GM12878 (cell line): ENCODE measurements around the gene PDCD2. TPM values are rescaled to one million over a fixed set of nuclear protein-coding genes. Genes with fewer than 3 reads are reported as not detected.
"Not testable (repeated sequence)": the region's sequence is repeated elsewhere in the genome, so short reads cannot be mapped to it uniquely, and the experiment has no call there.

ENCODE experiments used
- ATAC-seq: fragments of 200-7000 bp; cut with Tn5 transposase; 3 replicates; pipeline ENCODE4 v1.9.1; 2020; ENCODE audit warnings: mild to moderate bottlenecking, moderate library complexity
- BruUV-seq: library from RNA; stranded (reverse); fragments of 400-500 nt; replicated peaks from 2 replicates; lab custom pipeline; 2021; lab: Mats Ljungman, UMichigan
- CTCF ChIA-PET: fragments of 300-600 bp; sonication (Branson Sonifier 250); formaldehyde crosslinking; extraction: SDS; loops from one replicate; lab custom pipeline; 2021; ENCODE audit warnings: inconsistent platforms; lab: Yijun Ruan, JAX
- POLR2A ChIA-PET: fragments of 350-600 bp; formaldehyde crosslinking; extraction: SDS; loops from one replicate; lab custom pipeline; 2021; ENCODE audit warnings: inconsistent platforms; lab: Charles Lee
- RAD21 ChIA-PET: fragments of 300-600 bp; sonication (Branson Sonifier 250); formaldehyde crosslinking; loops from one replicate; lab custom pipeline; 2023; ENCODE audit warnings: antibody characterized with exemption; ENCODE audit not compliant: unreplicated experiment; lab: Charles Lee
- SMC1A ChIA-PET: fragments of 300-600 bp; sonication (Branson Sonifier 250); formaldehyde crosslinking; loops from one replicate; lab custom pipeline; 2023; ENCODE audit not compliant: unreplicated experiment, uncharacterized antibody; lab: Charles Lee
- DNase-seq: peaks from one replicate; pipeline ENCODE4 v3.0.0-alpha.2; 2011; ENCODE audit warnings: low read depth, low spot score
- FAIRE-seq: peaks from 3 replicates; lab custom pipeline; 2011; peaks lifted over from hg19 to GRCh38; lab: Jason Lieb, UNC
- H2AFZ ChIP-seq: 2 replicates; pipeline ENCODE4 v1.6.0; 2011; ENCODE audit warnings: low read depth, low read length, control low read depth; ENCODE audit not compliant: control insufficient read depth
- H3K27ac ChIP-seq: 2 replicates; pipeline ENCODE4 v1.5.1; 2011; ENCODE audit warnings: control low read depth; ENCODE audit not compliant: control insufficient read depth, insufficient read depth
- H3K27me3 ChIP-seq, 2 experiments: replicated peaks in 1 of 2; 2 replicates each; pipeline versions ENCODE4 v1.6.0 to v1.6.1; 2011; ENCODE audit warnings: low read length in 1 of 2; ENCODE audit not compliant: control insufficient read depth in 2 of 2, insufficient read depth in 2 of 2
- H3K36me3 ChIP-seq, 2 experiments: 2 replicates each; pipeline ENCODE4 v1.5.1; 2011; ENCODE audit warnings: low read length in 1 of 2; ENCODE audit not compliant: control insufficient read depth in 2 of 2, insufficient read depth in 2 of 2
- H3K4me1 ChIP-seq: 2 replicates; pipeline ENCODE4 v1.6.1; 2011; ENCODE audit warnings: mild to moderate bottlenecking, low read length, moderate library complexity, mixed read lengths; ENCODE audit not compliant: control insufficient read depth, insufficient read depth
- H3K4me2 ChIP-seq: 2 replicates; pipeline ENCODE4 v1.6.0; 2011; ENCODE audit warnings: control low read depth; ENCODE audit not compliant: control insufficient read depth, insufficient read depth
- H3K4me3 ChIP-seq: fragments of 200-600 bp; sonication (generic); 2 replicates; pipeline ENCODE4 v1.5.1; 2016
- H3K79me2 ChIP-seq: 2 replicates; pipeline ENCODE4 v1.6.0; 2011; ENCODE audit warnings: low read length; ENCODE audit not compliant: control insufficient read depth, insufficient read depth
- H3K9ac ChIP-seq: 2 replicates; pipeline ENCODE4 v1.8.0; 2011; ENCODE audit warnings: low read length, control low read depth, mixed read lengths; ENCODE audit not compliant: control insufficient read depth, insufficient read depth
- H3K9me3 ChIP-seq: replicated peaks from 3 replicates; pipeline ENCODE4 v1.5.1; 2011; ENCODE audit warnings: mild to moderate bottlenecking, low read length; ENCODE audit not compliant: control insufficient read depth, insufficient read depth
- H4K20me1 ChIP-seq: 2 replicates; pipeline ENCODE4 v1.6.0; 2011; ENCODE audit not compliant: control insufficient read depth, insufficient read depth
- CREB1 ChIP-seq: IDR thresholded peaks from 2 replicates; pipeline ENCODE4 v1.6.1; 2012; ENCODE audit warnings: low read depth, mild to moderate bottlenecking, inconsistent platforms
- ESRRA ChIP-seq: IDR thresholded peaks from 2 replicates; pipeline ENCODE4 v1.6.1; 2012; ENCODE audit warnings: mild to moderate bottlenecking, low read length, improper control_type of control experiment
- GABPA ChIP-seq: IDR thresholded peaks from 2 replicates; pipeline ENCODE4 v1.6.1; 2014; ENCODE audit warnings: antibody characterized with exemption, low read depth, mild to moderate bottlenecking, inconsistent platforms
- GATAD2B ChIP-seq: fragments of 450-650 bp; conservative IDR thresholded peaks from 2 replicates; pipeline ENCODE4 v1.6.1; 2017; ENCODE audit warnings: low read depth, mild to moderate bottlenecking, moderate library complexity
- KAT2A ChIP-seq: conservative IDR thresholded peaks from 2 replicates; pipeline ENCODE4 v1.6.1; 2011; ENCODE audit warnings: low read depth, low read length; ENCODE audit not compliant: control insufficient read depth
- MLLT1 ChIP-seq: fragments of 450-650 bp; IDR thresholded peaks from 2 replicates; pipeline ENCODE4 v1.6.1; 2016; ENCODE audit warnings: mild to moderate bottlenecking
- TARDBP ChIP-seq: IDR thresholded peaks from 2 replicates; pipeline ENCODE4 v1.6.1; 2016; ENCODE audit warnings: borderline replicate concordance
- TCF12 ChIP-seq: IDR thresholded peaks from 2 replicates; pipeline ENCODE4 v1.6.1; 2011; ENCODE audit warnings: low read depth, mild to moderate bottlenecking, low read length
- TCF3 ChIP-seq: IDR thresholded peaks from 2 replicates; pipeline ENCODE4 v1.6.1; 2012; ENCODE audit warnings: low read depth, mild to moderate bottlenecking, low read length, borderline replicate concordance; ENCODE audit not compliant: insufficient read depth
- ZNF24 ChIP-seq: fragments of 450-650 bp; IDR thresholded peaks from 2 replicates; pipeline ENCODE4 v1.6.1; 2017; ENCODE audit warnings: antibody characterized with exemption, mild to moderate bottlenecking
- WGBS: methylation state at CpG from one replicate; pipeline ENCODE4 v1.1.6; 2016; ENCODE audit warnings: low lambda C conversion rate; ENCODE audit not compliant: insufficient replicate concordance, insufficient coverage; ENCODE audit errors: missing lambda C conversion rate; 5-methylcytosine and 5-hydroxymethylcytosine counted together
- in situ Hi-C: fragments of 300-500 bp; cut with MboI; formaldehyde crosslinking; loops from 9 replicates; pipeline ENCODE4 v1.14.3; 2018; ENCODE audit warnings: mixed read lengths
- intact Hi-C: fragments of 100-400 bp; cut with micrococcal nuclease; formaldehyde crosslinking; loops from one replicate; pipeline ENCODE4 v1.14.2; 2022; ENCODE audit not compliant: unreplicated experiment
- polyA plus RNA-seq, 11 experiments: library from polyadenylated mRNA; depleted of rRNA in 4 of 11; unstranded in 6 of 11; stranded (reverse) in 5 of 11; fragments of >200 nt; fragmentation: Nextera tagmentation in 4 of 11; fragmentation: Illumina TruSeq in 1 of 11; extraction: Ambion mirVana in 4 of 11; extraction: Trizol in 1 of 11; gene quantifications; 1 replicate in 1 of 11; 2 replicates in 10 of 11; pipeline versions ENCODE4 v1.2.1 to v1.2.3, GENCODE V29; 2011 to 2016; ENCODE audit warnings: inconsistent platforms in 2 of 11, missing spikeins in 2 of 11, low read depth in 1 of 11
- total RNA-seq, 4 experiments: library from RNA; depleted of rRNA in 3 of 4; stranded (reverse); fragments of >200 nt in 3 of 4; fragmentation: Illumina TruSeq in 1 of 4; extraction: Trizol in 1 of 4; gene quantifications; 2 replicates each; pipeline versions ENCODE4 v1.2.1 to v1.2.3, GENCODE V29; 2013 to 2021
- TF ChIP-seq, protein P1 (sequence below): IDR thresholded peaks from 2 replicates; pipeline ENCODE4 v1.6.1; 2012; ENCODE audit warnings: mild to moderate bottlenecking, low read depth, low read length

The PDCD2 gene
- total and polyA plus RNA-seq, 10 of the 15 experiments (the other 5 are each of a cell fraction or from before 2014, with no cell fraction given) = 27.4 to 154 (median 101) TPM

DNA sequence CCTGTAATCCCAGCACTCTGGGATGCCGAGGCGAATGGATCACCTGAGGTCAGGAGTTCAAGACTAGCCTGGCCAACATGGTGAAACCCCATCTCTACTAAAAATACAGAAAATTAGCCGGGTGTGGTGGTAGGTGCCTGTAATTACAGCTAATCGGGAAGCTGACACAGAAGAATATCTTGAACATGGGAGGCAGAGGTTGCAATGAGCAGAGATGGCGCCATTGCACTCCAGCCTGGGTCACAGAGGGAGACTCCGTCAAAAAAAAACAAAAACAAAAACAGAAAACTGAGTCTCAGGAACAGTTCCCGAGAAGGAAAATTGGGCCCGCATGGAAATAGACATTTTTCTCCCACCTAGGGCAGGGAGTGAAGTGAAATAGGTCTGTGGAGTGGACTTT, 24.8 kb upstream of the PDCD2 start:
- BruUV-seq, H3K27ac ChIP-seq, H3K27me3 ChIP-seq, FAIRE-seq, H3K9ac ChIP-seq, H3K79me2 ChIP-seq, POLR2A ChIA-PET, H3K9me3 ChIP-seq, CTCF ChIA-PET, intact Hi-C loops, H3K4me2 ChIP-seq, RAD21 ChIA-PET, H3K36me3 ChIP-seq, H3K4me1 ChIP-seq, SMC1A ChIA-PET, in situ Hi-C loops, DNase-seq, H4K20me1 ChIP-seq, H2AFZ ChIP-seq, ATAC-seq, H3K4me3 ChIP-seq: not testable (repeated sequence)
- 47% methylated on average over 8 of the region's 8 CpGs for WGBS

GRCh38 chr6:170605574-170606259, 21.3 kb upstream of the PDCD2 start:
- Histone ChIP-seq H3K79me2 (no peaks in the 10 kb centered on the region), H3K36me3 (no peaks in the 10 kb centered on the region), H3K9ac (no peak overlapping the region), H3K4me2 (no peak overlapping the region), H3K4me1 (no peaks in the 10 kb centered on the region), H3K9me3 (no peaks in the 10 kb centered on the region; the same call in 2 of the 3 replicates), H4K20me1 (no peaks in the 10 kb centered on the region), H3K27me3 (no peaks in the 10 kb centered on the region), H2AFZ (no peak overlapping the region)
- ATAC-seq = no peak
- no TSS peak for BruUV-seq
- FAIRE-seq = no peak
- intact Hi-C loops (no loop called here), in situ Hi-C loops (no loop called here)
- SMC1A ChIA-PET = no interaction called here
- POLR2A ChIA-PET = no interaction called here
- TF ChIP-seq GATAD2B = no peak
- no peak for TF ChIP-seq ZNF24
- TF ChIP-seq, protein P1, sequence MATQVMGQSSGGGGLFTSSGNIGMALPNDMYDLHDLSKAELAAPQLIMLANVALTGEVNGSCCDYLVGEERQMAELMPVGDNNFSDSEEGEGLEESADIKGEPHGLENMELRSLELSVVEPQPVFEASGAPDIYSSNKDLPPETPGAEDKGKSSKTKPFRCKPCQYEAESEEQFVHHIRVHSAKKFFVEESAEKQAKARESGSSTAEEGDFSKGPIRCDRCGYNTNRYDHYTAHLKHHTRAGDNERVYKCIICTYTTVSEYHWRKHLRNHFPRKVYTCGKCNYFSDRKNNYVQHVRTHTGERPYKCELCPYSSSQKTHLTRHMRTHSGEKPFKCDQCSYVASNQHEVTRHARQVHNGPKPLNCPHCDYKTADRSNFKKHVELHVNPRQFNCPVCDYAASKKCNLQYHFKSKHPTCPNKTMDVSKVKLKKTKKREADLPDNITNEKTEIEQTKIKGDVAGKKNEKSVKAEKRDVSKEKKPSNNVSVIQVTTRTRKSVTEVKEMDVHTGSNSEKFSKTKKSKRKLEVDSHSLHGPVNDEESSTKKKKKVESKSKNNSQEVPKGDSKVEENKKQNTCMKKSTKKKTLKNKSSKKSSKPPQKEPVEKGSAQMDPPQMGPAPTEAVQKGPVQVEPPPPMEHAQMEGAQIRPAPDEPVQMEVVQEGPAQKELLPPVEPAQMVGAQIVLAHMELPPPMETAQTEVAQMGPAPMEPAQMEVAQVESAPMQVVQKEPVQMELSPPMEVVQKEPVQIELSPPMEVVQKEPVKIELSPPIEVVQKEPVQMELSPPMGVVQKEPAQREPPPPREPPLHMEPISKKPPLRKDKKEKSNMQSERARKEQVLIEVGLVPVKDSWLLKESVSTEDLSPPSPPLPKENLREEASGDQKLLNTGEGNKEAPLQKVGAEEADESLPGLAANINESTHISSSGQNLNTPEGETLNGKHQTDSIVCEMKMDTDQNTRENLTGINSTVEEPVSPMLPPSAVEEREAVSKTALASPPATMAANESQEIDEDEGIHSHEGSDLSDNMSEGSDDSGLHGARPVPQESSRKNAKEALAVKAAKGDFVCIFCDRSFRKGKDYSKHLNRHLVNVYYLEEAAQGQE = no peak
- TF ChIP-seq TCF3 = no peak
- no peak for TF ChIP-seq CREB1
- no peak for TF ChIP-seq KAT2A
- TF ChIP-seq GABPA = no peak
- no peak for TF ChIP-seq MLLT1
- no peak for TF ChIP-seq ESRRA
- TF ChIP-seq TCF12 = no peak
- TF ChIP-seq TARDBP = no peak
- TF ChIP-seq, all 136 proteins: peak for 0
- CTCF ChIA-PET = no interaction called here
- H3K27ac ChIP-seq = no peak overlapping the region
- H3K4me3 ChIP-seq = no peak overlapping the region
- 46% methylated on average over 6 of the region's 6 CpGs for WGBS
- RAD21 ChIA-PET = no interaction called here
- no peak for DNase-seq
